Erythroblast (primary cell): ENCODE data around the gene MAST4.

Source experiments
- GATA1 ChIP-seq: IDR thresholded peaks from 2 replicates; pipeline ENCODE4 v1.6.1; 2011; ENCODE audit warnings: low read depth, mild to moderate bottlenecking, control low read depth, low read length, moderate library complexity
- POLR2A ChIP-seq: IDR thresholded peaks from 2 replicates; pipeline ENCODE4 v1.6.1; 2011; ENCODE audit warnings: mild to moderate bottlenecking, low read length

GRCh38 chr5:66979738-66980137, 383.5 kb downstream of the MAST4 start:
- TF ChIP-seq POLR2A: no peak
- TF ChIP-seq GATA1: no peak
